CMK (cell line): ENCODE results near the gene DDX5.
A peak's percentile ranks its signal among the peaks of the same experiment; 100 is the strongest.
"Not testable (repeated sequence)": the region's sequence is repeated elsewhere in the genome, so short reads cannot be mapped to it uniquely, and the experiment has no call there.

Experiments
- DNase-seq: peaks from one replicate; pipeline ENCODE4 v3.0.0-alpha.2; 2010; ENCODE audit warnings: low read depth

The DDX5 gene

GRCh38 chr17:64507413-64507782 is 1.3 kb upstream of the DDX5 start:
- no peak for DNase-seq

GRCh38 chr17:64506576-64507412 is 705 bp upstream of the DDX5 start, which contains the start of gene CEP95:
Gene CEP95, plus strand, starts transcription at chr17:64506977. Its CDS starts 121 bp downstream, at chr17:64507098.
- peak; percentile 95 for DNase-seq

- DNase-seq = no peak
Measured at GRCh38 chr17:64505340-64506200, 519 bp downstream of the DDX5 start.

- DNase-seq = no peak
Measured at GRCh38 chr17:64504769-64505339, 1.2 kb downstream of the DDX5 start.

GRCh38 chr17:64503821-64504768 is 2.0 kb downstream of the DDX5 start:
- no peak for DNase-seq

GRCh38 chr17:64503341-64503740 is 2.7 kb downstream of the DDX5 start:
- no peak for DNase-seq

- DNase-seq = no peak
Measured at GRCh38 chr17:64502809-64503208, 3.3 kb downstream of the DDX5 start.

GRCh38 chr17:64502021-64502420 is 4.1 kb downstream of the DDX5 start:
- DNase-seq = no peak

GRCh38 chr17:64500862-64501765 is 5.0 kb downstream of the DDX5 start:
- DNase-seq = no peak

- DNase-seq = no peak
Measured at GRCh38 chr17:64500487-64500859, 5.6 kb downstream of the DDX5 start.

GRCh38 chr17:64499805-64500486 is 6.1 kb downstream of the DDX5 start:
- no peak for DNase-seq

- DNase-seq = no peak
Measured at GRCh38 chr17:64498308-64499203, 7.5 kb downstream of the DDX5 start.

- no peak for DNase-seq
Measured at GRCh38 chr17:64497565-64498035, 8.5 kb downstream of the DDX5 start.

- DNase-seq = peak; percentile 88
Measured at GRCh38 chr17:64496786-64497564, 9.1 kb downstream of the DDX5 start, which contains the start of gene POLG2. Gene POLG2, minus strand, starts transcription at chr17:64497054. Its CDS starts 86 bp downstream, at chr17:64496968.

GRCh38 chr17:64496348-64496785 is 9.7 kb downstream of the DDX5 start:
- DNase-seq = no peak

GRCh38 chr17:64495300-64495699 is 10.8 kb downstream of the DDX5 start:
- DNase-seq = not testable (repeated sequence)

GRCh38 chr17:64494121-64494520 is 12.0 kb downstream of the DDX5 start:
- DNase-seq = no peak
